Measurements from ENCODE around the gene TRAF1. TPM values are rescaled to one million over a fixed set of nuclear protein-coding genes. Genes with fewer than 3 reads are reported as not detected.

Gene TRAF1
- total and polyA plus RNA-seq, 2 donors (not counting 1 experiment from before 2014, with no cell fraction given) = 12.2 to 19.5 TPM

GRCh38 chr9:120921661-120922181, 4.9 kb downstream of the TRAF1 start:
- H3K4me3 ChIP-seq (ENCODE audit: control extremely low read depth in 1 of 5, extremely low read depth in 1 of 5, insufficient read depth in 1 of 5, low read depth in 2 of 5, low read length in 4 of 5) = no peak overlapping the region
- peak overlapping the region; percentile 7 for H3K4me2 ChIP-seq (replicated peaks; ENCODE audit: low read depth, low read length, poor library complexity, severe bottlenecking)

More at GRCh38 chr9:120921661-120922181, 4.9 kb downstream of the TRAF1 start:
- ChIA-PET POLR2A (no interaction called here), CTCF (interaction anchor here (1.6 to 1.9 kb wide), 2 partner anchors 9 to 29 kb away, joined by 3 read pairs; no protein-coding TSS in a partner anchor)
- ATAC-seq (ENCODE audit: low read depth) = no peak
- intact Hi-C loops (cut with micrococcal nuclease) = loop anchor here (2.0 kb wide), 1 partner anchor 13 kb away; no protein-coding TSS in a partner anchor
- H4K20me1 ChIP-seq (ENCODE audit: control insufficient read depth, insufficient read depth, low read length, poor library complexity, severe bottlenecking) = no peaks in the 10 kb centered on the region
- H3K79me2 ChIP-seq (ENCODE audit: control insufficient read depth, insufficient read depth, low read length) = peaks cover 4% of the 10 kb centered on the region
- 63% methylated on average over 4 of the region's 8 CpGs for WGBS (ENCODE audit: insufficient coverage)
- H3K27ac ChIP-seq (ENCODE audit: low read length in 2 of 2) = no peak overlapping the region
- H2AFZ ChIP-seq (ENCODE audit: insufficient read depth, low read depth, low read length, poor library complexity, severe bottlenecking) = no peak overlapping the region
- no peaks in the 10 kb centered on the region for H3K9me3 Mint-ChIP-seq (ENCODE audit: insufficient read depth)
- H3K9me3 ChIP-seq (ENCODE audit: control extremely low read depth in 1 of 3, control insufficient read depth in 2 of 3, insufficient read depth in 1 of 3, low read length in 2 of 3) = peaks cover 0 to 5% (median 0%) of the 10 kb centered on the region in 3 donors
- H3K27ac Mint-ChIP-seq = peak overlapping the region; percentile 64
- H3K9ac ChIP-seq (ENCODE audit: low read length) = no peak overlapping the region
- peaks cover 0 to 3% of the 10 kb centered on the region in 2 experiments for H3K36me3 ChIP-seq (replicated peaks in 1 of 2; ENCODE audit: control extremely low read depth in 1 of 2, control insufficient read depth in 1 of 2, extremely low read depth in 1 of 2, insufficient read depth in 2 of 2, low read length in 1 of 2)
- no peaks in the 10 kb centered on the region for H3K27me3 Mint-ChIP-seq
- H3K4me1 ChIP-seq (ENCODE audit: control insufficient read depth in 2 of 2, insufficient read depth in 2 of 2, low read length in 2 of 2) = peaks cover 26 to 57% of the 10 kb centered on the region in 2 donors
- H3K27me3 ChIP-seq (replicated peaks in 1 of 4; ENCODE audit: control extremely low read depth in 1 of 4, control insufficient read depth in 3 of 4, insufficient read depth in 4 of 4, low read length in 3 of 4) = no peaks in the 10 kb centered on the region
- no peak for DNase-seq
- peaks cover 63% of the 10 kb centered on the region for H3K4me1 Mint-ChIP-seq
- TF ChIP-seq EZH2 (IDR thresholded peaks at IDR 0.05; ENCODE audit: borderline replicate concordance, insufficient read depth, low read depth, low read length, poor library complexity, severe bottlenecking) (no peak), CTCF (IDR thresholded peaks at IDR 0.05) (no peak)
- peak overlapping the region; percentile 69 for H3K4me3 Mint-ChIP-seq

Data from B cell (primary cell).